Tibial nerve (tissue), 4 donors: ENCODE data around the gene RIMS4. TPM values are rescaled to one million over a fixed set of nuclear protein-coding genes. Genes with fewer than 3 reads are reported as not detected.
A peak's percentile ranks its signal among the peaks of the same experiment; 100 is the strongest.

Experiments used
- DNase-seq, 2 donors: peaks; one replicate each; pipeline ENCODE4 v3.0.0-alpha.2; 2019; ENCODE audit warnings: low spot score in 2 of 2
- H3K27ac ChIP-seq, 4 donors: fragments of 200-600 bp; sonication (generic) in 3 of 4; one replicate each; pipeline ENCODE4 v1.5.1; 2017 to 2019; ENCODE audit warnings: mild to moderate bottlenecking in 1 of 4
- H3K27me3 ChIP-seq, 2 donors: fragments of 200-600 bp; sonication (generic) in 1 of 2; one replicate each; pipeline versions ENCODE4 v1.5.1 to v1.6.0; 2017 to 2019
- H3K36me3 ChIP-seq, 3 donors: fragments of 200-600 bp; sonication (generic); one replicate each; pipeline ENCODE4 v1.5.1; 2018 to 2019
- H3K4me1 ChIP-seq, 4 donors: fragments of 200-600 bp; sonication (generic) in 3 of 4; one replicate each; pipeline ENCODE4 v1.5.1; 2017 to 2019
- H3K4me3 ChIP-seq, 4 donors: fragments of 200-600 bp; sonication (generic) in 3 of 4; one replicate each; pipeline ENCODE4 v1.5.1; 2017 to 2019; ENCODE audit warnings: mild to moderate bottlenecking in 1 of 4, moderate library complexity in 1 of 4
- H3K9me3 ChIP-seq, 4 donors: fragments of 200-600 bp; sonication (generic) in 3 of 4; one replicate each; pipeline ENCODE4 v1.5.1; 2017 to 2019
- CTCF ChIP-seq, 5 experiments: fragments of 200-600 bp in 3 of 5; fragments of 450-650 bp in 2 of 5; sonication (generic) in 3 of 5; IDR thresholded peaks; one replicate each; pipeline ENCODE4 v1.5.1; 2016 to 2019; ENCODE audit warnings: antibody characterized with exemption in 5 of 5, mild to moderate bottlenecking in 3 of 5, moderate library complexity in 2 of 5
- EP300 ChIP-seq, 2 donors: sonication (generic); formaldehyde crosslinking; IDR thresholded peaks; one replicate each; pipeline ENCODE4 v1.6.1; 2017; ENCODE audit warnings: antibody characterized with exemption in 2 of 2, mild to moderate bottlenecking in 1 of 2
- POLR2A ChIP-seq, 2 donors: fragments of 450-650 bp; IDR thresholded peaks; one replicate each; pipeline ENCODE4 v1.6.1; 2017; ENCODE audit warnings: antibody characterized with exemption in 2 of 2, mild to moderate bottlenecking in 2 of 2, moderate library complexity in 2 of 2
- WGBS, 2 donors: methylation state at CpG; one replicate each; pipeline ENCODE4 v1.1.5; 2018; 5-methylcytosine and 5-hydroxymethylcytosine counted together
- total RNA-seq, 4 donors: library from RNA; depleted of rRNA; stranded (reverse); fragments of >200 nt; gene quantifications; one replicate each; pipeline ENCODE4 v1.1.0, GENCODE V29; 2016

RIMS4 gene
- total RNA-seq, 4 donors from 2014 or later = 0.21 to 4.7 (median 1.7) TPM

GRCh38 chr20:44807051-44807683 lies 3.2 kb downstream of the RIMS4 start:
- 64 to 68% methylated on average over 7 of the region's 7 CpGs for WGBS, 2 donors

GRCh38 chr20:44805979-44806620 lies 4.2 kb downstream of the RIMS4 start:
- Histone ChIP-seq H3K27me3 (peaks cover 0 to 65% of the 10 kb centered on the region in 2 donors), H3K36me3 (no peaks in the 10 kb centered on the region), H3K4me1 (peaks cover 0 to 11% (median 0%) of the 10 kb centered on the region in 4 donors), H3K9me3 (peaks cover 0 to 2% (median 0%) of the 10 kb centered on the region in 4 donors), H3K4me3 (no peak overlapping the region), H3K27ac (no peak overlapping the region)
- DNase-seq = peak; percentile 28 to 60
- TF ChIP-seq POLR2A (IDR thresholded peaks at IDR 0.05) (no peak), EP300 (IDR thresholded peaks at IDR 0.05) (peak in 1 of 2 donors; percentile 27)
- WGBS, 2 donors = 12 to 17% methylated on average over 9 of the region's 9 CpGs

More at GRCh38 chr20:44807051-44807683, 3.2 kb downstream of the RIMS4 start:
- H3K27me3 ChIP-seq = peaks cover 0 to 72% of the 10 kb centered on the region in 2 donors
- no peak for DNase-seq
- no peaks in the 10 kb centered on the region for H3K36me3 ChIP-seq
- no peak overlapping the region for H3K4me3 ChIP-seq
- no peak for TF ChIP-seq POLR2A (IDR thresholded peaks at IDR 0.05)
- TF ChIP-seq CTCF (IDR thresholded peaks at IDR 0.05) = no peak
- no peak for TF ChIP-seq EP300 (IDR thresholded peaks at IDR 0.05)
- peaks cover 0 to 11% (median 0%) of the 10 kb centered on the region in 4 donors for H3K4me1 ChIP-seq
- H3K27ac ChIP-seq = no peak overlapping the region
- H3K9me3 ChIP-seq = peaks cover 0 to 13% (median 0%) of the 10 kb centered on the region in 4 donors

GRCh38 chr20:44805335-44805978 lies 4.9 kb downstream of the RIMS4 start:
- DNase-seq = no peak
- 48% methylated on average over 9 of the region's 9 CpGs for WGBS, 2 donors
- H3K27ac ChIP-seq = no peak overlapping the region
- no peaks in the 10 kb centered on the region for H3K36me3 ChIP-seq
- H3K4me3 ChIP-seq = no peak overlapping the region
- H3K4me1 ChIP-seq = peaks cover 0 to 8% (median 0%) of the 10 kb centered on the region in 4 donors
- peaks cover 0 to 59% of the 10 kb centered on the region in 2 donors for H3K27me3 ChIP-seq
- TF ChIP-seq CTCF (IDR thresholded peaks at IDR 0.05) (no peak), EP300 (IDR thresholded peaks at IDR 0.05) (no peak), POLR2A (IDR thresholded peaks at IDR 0.05) (no peak)
- no peaks in the 10 kb centered on the region for H3K9me3 ChIP-seq

- TF ChIP-seq CTCF (IDR thresholded peaks at IDR 0.05) (no peak), POLR2A (IDR thresholded peaks at IDR 0.05) (no peak), EP300 (IDR thresholded peaks at IDR 0.05) (no peak)
- Histone ChIP-seq H3K4me1 (no peaks in the 10 kb centered on the region), H3K9me3 (no peaks in the 10 kb centered on the region), H3K27ac (no peak overlapping the region), H3K4me3 (no peak overlapping the region), H3K36me3 (no peaks in the 10 kb centered on the region), H3K27me3 (peaks cover 0 to 43% of the 10 kb centered on the region in 2 donors)
- 25 to 26% methylated on average over 9 of the region's 9 CpGs for WGBS, 2 donors
- no peak for DNase-seq
Measured at GRCh38 chr20:44803383-44803941, 6.9 kb downstream of the RIMS4 start.

- TF ChIP-seq EP300 (IDR thresholded peaks at IDR 0.05) = no peak
- no peak for TF ChIP-seq CTCF (IDR thresholded peaks at IDR 0.05)
- 92 to 98% methylated on average over 4 of the region's 4 CpGs for WGBS, 2 donors
- no peak for DNase-seq
- H3K4me3 ChIP-seq = no peak overlapping the region
- no peaks in the 10 kb centered on the region for H3K9me3 ChIP-seq
- H3K4me1 ChIP-seq = no peaks in the 10 kb centered on the region
- peaks cover 0 to 35% of the 10 kb centered on the region in 2 donors for H3K27me3 ChIP-seq
- no peaks in the 10 kb centered on the region for H3K36me3 ChIP-seq
- H3K27ac ChIP-seq = no peak overlapping the region
Measured at GRCh38 chr20:44802702-44803101, 7.6 kb downstream of the RIMS4 start.
